NCI-H774 (cell line): ENCODE measurements around the gene STXBP1.

Experiments used
- DNase-seq: peaks from one replicate; lab custom pipeline; 2025; lab: John Stamatoyannopoulos, UW

Gene STXBP1

DNA sequence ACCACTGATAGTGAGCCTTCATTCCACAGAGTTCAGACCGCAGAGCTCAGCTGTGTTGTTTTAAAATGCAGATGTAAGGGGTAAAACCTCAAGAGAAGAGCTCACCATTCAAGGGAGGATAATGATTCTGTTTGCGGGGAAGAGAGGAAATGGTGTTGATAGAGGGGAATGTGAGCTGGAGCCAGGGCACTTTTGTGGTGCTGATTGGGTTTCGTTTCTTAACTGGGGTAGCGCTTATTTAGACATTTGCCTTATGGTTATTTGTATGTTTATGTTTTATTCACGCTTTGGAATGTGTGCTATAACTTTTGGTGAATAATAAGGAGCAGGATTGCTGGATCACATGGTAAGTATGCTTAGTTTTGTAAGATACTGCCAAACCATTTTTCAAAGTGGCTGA, 42.5 kb downstream of the STXBP1 start:
- DNase-seq, result no peak

DNA sequence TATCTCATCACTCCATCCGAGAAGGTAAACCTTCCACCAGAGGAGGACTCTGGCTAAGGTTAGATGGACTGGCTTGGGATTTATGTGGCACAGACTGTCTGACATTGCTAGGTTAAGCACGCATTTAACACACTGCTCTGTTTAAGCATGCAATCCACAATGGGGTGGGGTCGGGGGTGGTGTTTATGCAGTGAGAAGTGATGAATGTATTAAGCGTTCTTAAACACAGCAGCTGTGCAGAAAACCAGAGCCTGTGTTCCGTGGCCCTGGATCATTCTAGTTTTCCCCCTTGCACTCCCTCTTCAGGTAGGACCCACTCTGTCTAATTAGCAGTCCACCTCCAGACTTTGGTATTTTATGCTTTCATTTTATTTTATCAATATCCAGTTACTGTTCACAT, 46.4 kb downstream of the STXBP1 start:
- DNase-seq, result no peak

- peak; percentile 41 for DNase-seq
Measured at GRCh38 chr9:127660886-127661741, 49.0 kb downstream of the STXBP1 start.

GRCh38 chr9:127662617-127663016, 50.5 kb downstream of the STXBP1 start:
- DNase-seq, result no peak

GRCh38 chr9:127664324-127664677, 52.2 kb downstream of the STXBP1 start:
- no peak for DNase-seq

DNA sequence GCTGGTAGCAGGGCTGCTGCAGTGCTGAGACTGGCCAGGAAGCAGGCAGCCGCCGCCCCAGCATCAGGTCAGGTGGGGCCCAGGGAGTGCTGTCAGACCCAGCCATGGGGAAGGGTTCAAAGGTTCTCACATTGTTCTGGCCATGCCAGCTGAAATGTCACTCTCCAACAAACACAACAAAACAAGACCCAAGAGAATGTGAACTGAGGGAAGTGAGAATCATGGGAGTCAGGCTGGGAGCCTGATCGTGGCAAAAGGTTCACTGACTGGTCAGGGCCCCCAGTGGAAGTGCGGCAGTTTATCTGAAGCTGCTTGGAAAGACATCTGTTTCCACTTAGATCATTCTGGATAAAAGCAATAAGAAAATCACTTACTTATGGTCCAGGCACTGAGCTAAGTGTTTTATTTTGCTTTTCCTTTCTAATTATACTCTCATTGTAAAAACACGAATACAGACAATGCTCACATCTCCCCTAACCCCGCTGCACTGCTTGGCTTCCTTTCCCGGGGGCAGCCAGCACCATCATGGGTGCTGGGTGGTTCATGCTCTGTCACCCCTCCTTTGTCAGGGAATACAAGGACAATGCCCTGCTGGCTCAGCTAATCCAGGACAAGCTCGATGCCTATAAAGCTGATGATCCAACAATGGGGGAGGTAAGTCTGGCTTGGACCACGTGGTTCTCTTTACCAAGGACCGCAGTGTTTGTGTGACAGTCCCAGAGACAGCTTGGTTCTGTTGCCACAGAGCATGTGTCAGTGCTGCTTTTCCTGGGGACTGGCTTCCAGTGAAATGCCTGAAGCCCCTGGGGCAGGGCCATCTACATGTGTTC, 52.8 kb downstream of the STXBP1 start:
- no peak for DNase-seq

- no peak for DNase-seq
Measured at GRCh38 chr9:127667127-127667844, 55.2 kb downstream of the STXBP1 start.

GRCh38 chr9:127667906-127668305, 55.8 kb downstream of the STXBP1 start:
- no peak for DNase-seq

DNA sequence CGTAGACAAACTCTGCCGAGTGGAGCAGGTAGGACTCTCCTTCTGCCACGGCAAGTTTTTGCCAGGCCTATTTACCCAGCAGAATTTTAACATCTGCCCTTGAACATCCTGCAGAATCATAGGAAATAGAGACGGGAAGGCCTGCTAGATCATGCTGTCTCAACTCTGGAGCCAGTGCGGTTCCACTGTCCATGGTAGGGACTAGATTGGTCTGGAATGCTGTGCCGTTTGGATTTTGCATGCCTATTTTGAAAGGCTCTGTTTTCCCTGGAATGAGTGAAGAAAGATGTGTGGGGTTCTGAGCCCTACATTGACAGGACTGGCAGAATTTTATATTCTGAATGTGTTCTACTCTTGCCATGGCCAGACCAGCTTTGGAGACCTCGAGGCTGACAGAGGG, 61.2 kb downstream of the STXBP1 start:
- DNase-seq, result no peak

- DNase-seq, result no peak
Measured at GRCh38 chr9:127676638-127677037, 64.6 kb downstream of the STXBP1 start.

DNA sequence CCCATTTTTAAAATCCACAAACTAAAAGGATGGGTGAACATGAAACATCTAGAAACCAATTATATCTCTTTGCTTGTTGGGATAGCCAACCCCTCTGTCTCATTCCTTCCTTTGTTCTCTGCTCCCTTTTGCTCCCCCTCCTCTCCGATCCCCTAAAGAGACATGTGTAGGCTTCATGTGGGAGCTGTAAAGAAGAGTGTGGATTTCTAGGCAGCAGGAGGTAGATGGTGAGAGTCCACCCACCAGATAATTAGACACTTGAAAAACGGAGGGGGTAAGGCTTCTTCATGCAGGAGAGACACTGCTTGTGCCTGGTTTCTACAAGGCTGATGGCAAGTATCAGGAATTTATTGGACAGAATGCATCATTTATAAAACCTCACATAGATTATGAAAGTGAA, 67.4 kb downstream of the STXBP1 start:
- DNase-seq, result no peak

DNA sequence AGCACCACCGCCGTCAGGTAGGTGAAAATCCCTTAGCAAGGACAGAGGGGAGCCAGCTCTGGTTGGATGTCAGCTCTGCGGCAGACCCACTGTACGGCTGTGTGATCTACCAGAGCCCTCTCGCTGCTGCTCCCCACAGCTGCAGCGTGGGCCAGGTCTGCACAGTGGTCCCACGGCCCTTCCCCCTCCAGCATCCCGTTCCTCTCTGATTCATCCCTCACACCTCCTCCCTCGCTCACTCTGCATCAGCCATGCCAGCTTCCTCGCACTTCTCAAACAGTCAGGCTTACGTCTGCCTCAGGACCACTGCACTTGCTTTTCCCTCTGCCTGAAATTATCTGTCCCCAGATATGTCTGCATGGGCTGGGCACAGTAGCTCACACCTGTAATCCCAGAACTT, 68.1 kb downstream of the STXBP1 start:
- no peak for DNase-seq

- no peak for DNase-seq
Measured at GRCh38 chr9:127680846-127681245, 68.8 kb downstream of the STXBP1 start.

DNA sequence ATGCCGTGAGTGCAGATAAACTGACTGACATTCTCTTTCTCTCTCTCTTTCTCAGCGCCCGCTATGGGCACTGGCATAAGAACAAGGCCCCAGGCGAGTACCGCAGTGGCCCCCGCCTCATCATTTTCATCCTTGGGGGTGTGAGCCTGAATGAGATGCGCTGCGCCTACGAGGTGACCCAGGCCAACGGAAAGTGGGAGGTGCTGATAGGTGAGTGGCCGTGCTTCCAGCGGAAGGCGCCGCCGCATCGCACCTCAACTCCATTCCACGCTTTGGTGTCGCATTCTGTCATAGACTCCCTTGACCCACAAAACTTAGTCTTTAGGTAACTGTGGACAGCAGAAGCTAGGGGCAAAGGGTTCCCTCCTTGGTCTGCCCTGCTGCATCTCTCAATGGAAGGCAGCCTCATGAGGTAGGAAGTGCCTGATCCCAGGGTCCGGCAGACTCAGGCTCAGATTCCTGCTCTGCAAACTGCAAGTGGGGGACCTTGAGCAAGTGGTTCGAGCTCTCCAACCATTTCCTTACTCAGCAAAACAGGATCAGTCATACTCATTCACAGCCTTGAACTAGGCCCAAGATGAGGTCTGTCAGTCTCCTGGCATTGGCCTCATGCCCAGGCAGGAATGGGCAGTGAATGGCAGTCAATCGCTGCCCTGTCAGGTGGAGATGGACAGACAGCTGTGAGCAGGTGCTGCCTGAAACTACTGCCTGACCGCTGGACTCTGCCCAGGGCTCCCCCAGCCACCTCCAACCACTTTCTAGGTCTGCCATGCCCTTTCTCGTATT, 70.5 kb downstream of the STXBP1 start:
- no peak for DNase-seq

GRCh38 chr9:127683723-127684122, 71.6 kb downstream of the STXBP1 start:
- no peak for DNase-seq

- DNase-seq, result no peak
Measured at GRCh38 chr9:127684576-127684975, 72.5 kb downstream of the STXBP1 start.

DNA sequence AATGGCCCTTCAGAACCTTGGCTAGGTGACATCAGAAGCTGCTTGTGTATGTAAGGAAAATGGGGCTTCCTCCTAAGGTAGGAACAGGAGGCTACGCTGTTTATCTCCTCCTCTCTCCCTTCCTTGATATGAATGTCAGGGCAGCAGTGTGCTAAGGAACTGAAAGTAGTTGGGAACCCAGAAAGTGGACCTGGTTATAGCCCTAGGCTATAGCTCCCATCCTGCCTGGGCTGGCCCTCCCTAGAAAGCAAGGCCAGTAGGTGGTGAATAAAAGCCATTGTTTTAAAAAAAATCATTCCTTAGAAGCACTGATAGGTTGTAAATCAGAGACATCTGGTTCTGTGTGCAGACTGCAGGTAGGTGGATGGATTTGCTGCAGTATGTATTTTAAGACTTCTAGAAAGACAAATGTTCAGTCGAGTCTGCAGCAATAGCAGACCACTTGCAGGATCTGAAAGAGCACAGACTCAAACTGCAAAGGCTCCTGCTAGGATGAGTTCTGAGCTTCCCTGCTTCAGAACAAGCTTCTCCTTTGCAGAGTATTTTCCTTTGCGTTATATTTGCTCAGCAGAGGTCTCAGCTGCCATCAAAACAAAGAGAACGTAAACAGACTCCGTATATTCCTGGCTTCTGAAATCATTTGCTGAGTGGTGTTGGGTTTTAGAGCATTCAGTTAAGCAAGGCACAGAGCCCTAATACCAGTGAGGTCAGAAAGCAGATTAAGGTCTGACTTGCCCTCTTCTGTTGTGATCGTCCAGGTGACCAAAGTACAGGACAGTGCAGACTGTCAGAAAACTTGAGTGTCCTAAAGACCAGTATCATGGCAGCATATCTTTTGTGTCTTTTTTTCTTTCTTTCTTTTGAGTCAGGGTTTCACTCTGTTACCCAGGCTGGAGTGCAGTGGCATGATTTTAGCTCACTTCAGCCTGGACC, 74.7 kb downstream of the STXBP1 start:
- peak; percentile 7 for DNase-seq

- DNase-seq, result no peak
Measured at GRCh38 chr9:127689329-127690000, 77.4 kb downstream of the STXBP1 start.

DNA sequence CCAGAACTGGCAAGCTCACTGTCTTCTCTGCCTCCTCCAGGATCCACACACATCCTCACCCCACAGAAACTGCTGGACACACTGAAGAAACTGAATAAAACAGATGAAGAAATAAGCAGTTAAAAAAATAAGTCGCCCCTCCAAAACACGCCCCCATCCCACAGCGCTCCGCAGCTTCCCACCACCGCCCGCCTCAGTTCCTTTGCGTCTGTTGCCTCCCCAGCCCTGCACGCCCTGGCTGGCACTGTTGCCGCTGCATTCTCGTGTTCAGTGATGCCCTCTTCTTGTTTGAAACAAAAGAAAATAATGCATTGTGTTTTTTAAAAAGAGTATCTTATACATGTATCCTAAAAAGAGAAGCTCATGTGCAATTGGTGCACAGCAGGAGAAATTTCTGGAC, 78.7 kb downstream of the STXBP1 start:
- no peak for DNase-seq

DNA sequence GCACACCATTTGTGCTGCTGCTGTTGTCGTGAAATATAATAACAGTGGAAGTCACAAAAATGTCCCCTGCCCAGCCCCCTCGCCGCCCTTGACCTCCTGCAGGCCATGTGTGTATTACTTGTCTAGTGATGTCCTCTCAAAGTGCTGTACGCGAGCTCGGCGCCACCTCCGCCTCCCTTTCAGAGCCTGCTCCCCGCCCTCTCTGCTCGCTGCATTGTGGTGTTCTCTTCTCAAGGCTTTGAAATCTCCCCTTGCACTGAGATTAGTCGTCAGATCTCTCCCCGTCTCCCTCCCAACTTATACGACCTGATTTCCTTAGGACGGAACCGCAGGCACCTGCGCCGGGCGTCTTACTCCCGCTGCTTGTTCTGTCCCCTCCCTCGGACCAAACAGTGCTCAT, 80.0 kb downstream of the STXBP1 start:
- no peak for DNase-seq
